Thoracic aorta (tissue), 2 donors: Measurements from ENCODE around the gene KCNE1. TPM values are rescaled to one million over a fixed set of nuclear protein-coding genes. Genes with fewer than 3 reads are reported as not detected.

ENCODE experiments used
- total RNA-seq, 2 donors: library from RNA; depleted of rRNA; stranded (reverse); fragments of >200 nt; gene quantifications; one replicate each; pipeline versions ENCODE4 v1.1.0 to v1.2.3, GENCODE V29; 2016

KCNE1 gene
- total RNA-seq, 2 donors from 2014 or later: 10.8 TPM

Other genes starting within 250 kb of the KCNE1 start
- gene KCNE2, start 148.2 kb downstream of the KCNE1 start, total RNA-seq: not detected
- gene SMIM11, start 136.7 kb downstream of the KCNE1 start, total RNA-seq: 1 to 10 TPM in 1 of 2 donors, under 1 TPM in 1; 0.41 to 6.7 TPM
- not detected for gene SMIM34, start 88.3 kb downstream of the KCNE1 start, total RNA-seq
- gene RCAN1, start 102.9 kb upstream of the KCNE1 start, total RNA-seq: 10 to 100 TPM; 39.3 to 45.2 TPM
- gene CLIC6, start 156.8 kb upstream of the KCNE1 start, total RNA-seq: 1 to 10 TPM; 2.8 to 7.3 TPM